NCI-H1105 treated with DMSO at 0.1 percent for 48 hours (cell line): Measurements from ENCODE around the gene LMBRD1.
A peak's percentile ranks its signal among the peaks of the same experiment; 100 is the strongest.
"Not testable (repeated sequence)": the region's sequence is repeated elsewhere in the genome, so short reads cannot be mapped to it uniquely, and the experiment has no call there.

ENCODE experiments used
- DNase-seq: peaks from one replicate; lab custom pipeline; 2025; lab: John Stamatoyannopoulos, UW

LMBRD1 gene

DNA sequence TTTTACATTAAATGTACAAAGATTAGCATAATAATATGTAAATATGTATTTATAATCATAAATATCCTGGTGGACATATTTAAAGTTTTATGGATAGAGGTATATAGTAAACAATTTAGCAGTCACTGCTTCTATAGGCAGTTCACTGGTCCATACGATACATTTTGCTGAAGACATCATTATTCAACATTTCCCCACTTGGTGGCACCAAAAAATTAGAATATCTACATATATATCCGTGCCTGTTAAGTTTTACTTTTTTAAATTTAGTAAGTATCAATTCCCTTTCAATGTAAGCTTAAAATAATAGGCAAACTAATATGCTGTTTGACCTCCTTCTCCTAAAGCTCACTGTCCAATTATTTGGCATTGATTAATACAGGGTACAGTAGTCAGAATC lies 64.2 kb downstream of the LMBRD1 start:
- DNase-seq = peak; percentile 8

GRCh38 chr6:69732045-69732444 lies 64.8 kb downstream of the LMBRD1 start:
- DNase-seq = no peak

GRCh38 chr6:69729870-69730449 lies 66.8 kb downstream of the LMBRD1 start:
- DNase-seq = peak; percentile 64

DNA sequence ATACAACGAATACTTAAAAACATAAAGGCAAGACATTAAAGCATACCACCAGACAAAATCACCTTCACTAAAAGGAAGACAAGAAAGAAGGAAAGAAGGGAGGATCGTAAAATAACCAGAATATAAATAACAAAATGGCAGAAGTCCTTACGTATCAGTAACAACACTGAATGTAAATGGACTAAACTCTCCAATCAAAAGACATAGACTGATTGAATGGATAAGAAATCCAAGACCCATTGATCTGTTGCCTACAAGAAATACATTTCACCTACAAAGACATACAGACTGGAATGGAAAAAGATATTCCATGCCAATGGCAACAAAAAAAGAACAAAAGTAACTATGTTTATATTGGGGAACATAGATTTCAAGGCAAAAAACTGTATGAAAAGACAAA lies 74.1 kb downstream of the LMBRD1 start:
- no peak for DNase-seq

DNA sequence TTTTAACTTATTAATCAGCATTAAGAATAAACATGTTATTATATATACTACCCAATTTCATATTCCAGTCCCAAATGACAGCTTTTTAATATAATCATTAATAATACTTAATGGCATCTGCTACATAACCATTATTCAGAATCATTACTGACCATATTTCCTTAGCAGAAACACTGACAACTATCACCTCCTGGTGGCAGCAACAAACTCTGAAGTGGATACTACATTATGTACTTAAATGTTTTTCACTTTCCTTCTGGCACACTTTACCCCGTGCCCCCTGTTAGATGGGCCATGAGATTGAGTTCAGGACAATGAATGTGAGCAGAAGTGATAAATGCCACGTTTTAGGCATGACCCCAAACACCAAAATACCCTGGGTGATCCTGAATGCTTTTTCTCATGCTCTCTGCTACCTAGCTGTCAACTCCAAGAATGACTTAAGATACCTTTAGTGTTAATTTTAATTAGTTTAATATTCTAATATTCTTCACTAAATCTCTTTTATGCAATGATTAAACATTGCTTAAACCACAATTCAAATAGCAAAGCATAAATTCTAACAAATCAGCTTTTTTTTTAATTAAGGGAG lies 77.1 kb downstream of the LMBRD1 start:
- DNase-seq = peak; percentile 54

GRCh38 chr6:69706724-69707123 lies 90.1 kb downstream of the LMBRD1 start:
- DNase-seq = no peak

- DNase-seq = no peak
These were observed 90.9 kb downstream of the LMBRD1 start for GRCh38 chr6:69705954-69706353.

DNA sequence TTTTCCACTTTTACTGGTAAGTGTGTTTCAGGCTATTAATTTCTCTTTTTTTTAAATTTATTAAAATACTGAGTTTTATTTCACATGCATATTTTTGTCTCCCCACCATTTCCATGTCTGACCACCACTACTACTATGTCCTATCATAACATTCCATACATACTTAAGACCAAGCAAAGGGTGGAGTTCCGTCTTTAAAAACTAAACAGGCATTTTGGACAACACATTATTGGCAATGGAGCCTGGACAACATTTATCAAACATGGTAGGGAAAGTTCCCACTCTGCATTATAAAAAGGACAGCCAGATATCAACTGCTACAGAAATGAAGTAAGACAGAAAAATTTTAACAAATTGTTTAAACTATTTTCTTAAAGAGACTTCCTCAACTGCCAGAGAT lies 91.9 kb downstream of the LMBRD1 start:
- DNase-seq = no peak

DNA sequence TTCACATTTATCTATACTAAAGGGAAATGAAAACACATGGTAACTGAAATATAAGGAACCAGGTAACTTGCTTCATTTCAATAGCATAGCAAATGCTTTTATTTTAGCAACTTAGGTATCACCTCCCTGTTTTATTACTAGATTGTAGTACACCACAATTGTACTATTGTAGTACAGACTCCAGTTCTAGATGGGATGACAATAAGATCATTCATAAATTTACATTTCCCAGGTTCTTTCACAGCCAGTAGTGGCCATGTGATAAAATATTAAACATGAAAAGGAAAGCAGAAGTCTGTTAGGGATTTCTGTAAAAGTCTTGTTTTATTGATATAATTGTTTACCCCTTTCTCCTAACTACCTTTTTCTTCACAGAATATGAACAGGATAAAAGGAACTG lies 97.2 kb downstream of the LMBRD1 start:
- no peak for DNase-seq

DNA sequence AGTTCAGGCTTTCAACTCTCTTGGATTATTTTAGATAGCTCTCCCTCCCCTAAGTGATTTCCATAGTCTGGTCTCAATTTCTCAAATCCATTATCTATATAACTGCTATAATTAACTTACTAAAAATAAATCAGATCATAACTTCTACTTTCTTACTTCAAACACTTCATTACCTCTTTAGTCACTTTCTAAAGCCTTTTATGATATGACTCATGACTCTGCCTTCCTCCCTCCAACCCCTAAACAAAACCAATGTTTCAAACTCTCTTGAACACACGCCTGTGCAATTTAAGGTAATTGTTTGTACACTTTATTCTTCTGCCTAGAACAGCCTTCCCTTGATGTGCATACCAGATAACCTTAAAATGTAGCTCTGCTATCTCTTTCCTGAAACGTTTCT lies 100.5 kb downstream of the LMBRD1 start:
- DNase-seq = no peak

- no peak for DNase-seq
These were observed 103.0 kb downstream of the LMBRD1 start for GRCh38 chr6:69693762-69694161.

DNA sequence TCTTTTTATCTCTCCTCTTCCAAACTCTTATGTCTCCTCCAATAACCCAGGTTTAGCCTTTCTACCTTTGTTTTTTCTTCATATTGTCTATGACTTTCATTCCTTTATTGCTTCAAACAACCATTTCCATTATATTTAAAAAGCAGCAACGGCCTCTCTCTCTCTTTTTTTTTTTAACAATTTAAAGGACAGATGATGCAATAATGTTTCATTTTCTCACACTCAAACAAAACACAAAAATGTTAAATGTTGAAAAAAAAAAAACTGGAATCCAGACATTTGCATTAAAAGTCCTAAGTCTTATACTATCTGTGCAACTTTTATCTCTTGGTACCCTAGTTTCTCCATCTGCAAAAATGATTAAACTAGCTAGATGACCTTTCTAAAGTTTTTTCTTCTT lies 105.8 kb downstream of the LMBRD1 start:
- no peak for DNase-seq

DNA sequence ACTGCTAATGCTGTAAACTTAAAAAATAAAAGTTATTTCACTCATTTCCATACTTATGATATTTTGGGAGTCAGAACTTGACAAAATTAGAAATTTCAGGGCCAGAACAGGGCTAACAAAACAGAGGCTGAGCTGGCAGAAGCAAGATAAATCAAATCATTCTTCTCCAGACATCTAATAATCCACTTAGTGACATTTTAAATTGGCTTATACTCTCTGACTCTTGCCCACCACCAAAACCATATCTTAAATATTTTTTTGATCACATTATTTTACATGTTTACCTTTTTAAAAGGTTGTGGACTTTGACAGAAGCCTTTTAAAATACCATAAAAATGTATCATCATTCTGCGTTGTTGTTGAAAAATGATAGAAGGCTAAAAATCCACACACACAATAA lies 116.5 kb downstream of the LMBRD1 start:
- no peak for DNase-seq

- no peak for DNase-seq
These were observed 123.5 kb downstream of the LMBRD1 start for GRCh38 chr6:69673298-69673697.

DNA sequence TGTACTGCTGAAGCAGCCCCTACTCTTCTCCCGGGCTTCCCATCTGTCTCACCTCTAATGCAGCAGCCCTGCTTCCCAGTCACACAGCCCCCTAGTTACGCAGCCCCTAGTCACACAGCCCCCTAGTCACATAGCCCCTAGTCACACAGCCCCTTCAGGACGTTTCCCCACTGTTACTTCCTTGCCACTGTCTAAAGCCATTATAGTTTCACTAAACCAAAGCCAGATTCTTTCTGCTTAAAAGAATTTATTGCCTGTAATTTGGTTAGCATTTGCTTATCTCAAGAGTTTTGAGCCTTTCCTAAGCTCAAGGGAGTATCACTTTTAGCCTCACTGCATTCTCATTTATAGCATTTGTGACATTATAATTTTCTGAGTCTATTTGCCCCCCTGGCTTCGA lies 127.9 kb downstream of the LMBRD1 start:
- no peak for DNase-seq

DNA sequence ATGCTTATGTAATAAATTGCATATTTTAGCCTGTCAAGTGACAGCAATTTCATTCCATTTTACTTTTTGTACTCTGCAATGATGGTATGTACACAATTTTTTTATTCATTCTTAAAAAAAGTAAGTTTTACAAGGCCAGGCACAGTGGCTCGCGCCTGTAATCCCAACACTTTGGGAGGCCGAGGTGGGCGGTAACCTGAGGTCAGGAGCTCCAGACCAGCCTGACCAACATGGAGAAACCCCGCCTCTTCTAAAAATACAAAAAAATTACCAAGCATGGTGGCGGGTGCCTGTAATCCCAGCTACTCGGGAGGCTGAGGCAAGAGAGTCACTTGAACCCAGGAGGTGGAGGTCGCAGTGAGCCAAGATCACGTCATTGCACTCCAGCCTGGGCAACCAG lies 130.0 kb downstream of the LMBRD1 start:
- not testable (repeated sequence) for DNase-seq

DNA sequence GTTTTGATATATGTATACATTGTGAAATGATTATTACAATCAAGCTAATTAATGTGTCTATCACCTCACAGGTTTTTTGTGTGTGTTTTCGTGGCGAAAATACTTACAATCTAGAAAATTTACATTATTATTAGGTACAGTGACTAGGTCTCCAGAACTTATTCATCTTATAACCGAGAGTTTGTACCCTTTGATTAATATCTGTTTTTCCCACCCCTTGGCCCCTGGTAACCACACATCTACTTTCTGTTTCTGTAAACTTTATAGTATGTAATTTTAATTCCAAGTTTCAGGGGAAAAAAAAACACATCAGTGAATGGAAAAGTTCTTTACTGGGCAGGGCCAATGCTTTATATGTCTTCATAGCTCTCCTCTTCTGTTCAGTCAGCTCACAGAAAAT lies 131.4 kb downstream of the LMBRD1 start:
- no peak for DNase-seq

DNA sequence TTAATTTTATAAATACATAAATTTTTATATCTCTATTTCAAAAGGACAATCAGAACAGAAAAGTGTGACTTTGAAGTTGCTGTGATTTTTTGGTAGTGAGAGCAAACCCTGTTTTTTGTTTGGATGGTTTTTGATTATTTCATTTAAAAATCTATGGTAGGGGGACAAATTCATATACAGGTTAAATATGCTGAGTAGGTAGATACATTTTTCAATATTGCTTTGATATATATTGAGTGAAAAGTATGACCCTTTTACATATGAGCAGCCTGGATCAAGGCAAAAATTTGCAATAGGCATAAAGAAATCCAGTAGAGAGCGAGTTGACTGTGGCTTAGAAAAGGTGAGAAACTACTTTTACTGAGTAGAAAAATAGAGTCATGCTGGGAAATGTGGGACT lies 132.3 kb downstream of the LMBRD1 start:
- DNase-seq = no peak

DNA sequence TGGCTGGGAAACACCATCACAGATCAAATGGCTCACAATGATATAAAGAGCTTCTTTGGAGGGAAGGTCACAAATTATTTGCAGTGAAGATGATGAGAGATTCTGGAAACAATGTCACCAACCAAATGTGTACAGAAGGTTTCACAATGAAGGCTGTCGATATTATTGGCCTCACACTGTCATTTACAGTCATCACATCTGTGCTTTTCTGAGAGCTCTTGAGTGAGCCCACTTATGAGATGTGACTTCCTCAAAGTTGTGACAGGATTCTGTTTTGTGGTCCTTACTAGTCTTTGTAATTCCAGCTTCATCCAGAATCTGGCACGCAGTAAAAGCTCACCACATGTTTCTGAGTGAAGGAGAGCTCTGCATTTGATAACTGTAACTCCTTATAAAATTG lies 133.6 kb downstream of the LMBRD1 start:
- DNase-seq = no peak

- DNase-seq = no peak
These were observed 146.1 kb downstream of the LMBRD1 start for GRCh38 chr6:69650703-69651102.

DNA sequence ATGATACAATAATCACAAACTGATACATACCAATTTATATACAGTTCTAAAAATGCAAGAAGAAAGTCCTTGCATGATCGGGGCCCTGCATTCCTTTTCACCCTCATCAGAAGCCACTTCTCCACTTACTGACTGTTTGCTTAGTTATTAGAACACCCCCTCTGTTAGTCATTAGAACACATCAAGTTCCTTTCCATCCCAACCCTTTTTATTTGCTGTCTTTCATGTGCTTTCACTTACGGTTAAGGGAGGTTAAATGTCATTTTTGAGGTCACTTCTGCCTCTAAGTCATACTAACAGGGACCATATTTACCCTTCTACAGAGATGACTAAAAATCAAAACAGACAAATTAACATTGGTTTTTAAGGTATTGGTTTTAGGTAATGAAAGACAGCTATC lies 149.1 kb downstream of the LMBRD1 start:
- DNase-seq = no peak

- DNase-seq = no peak
These were observed 153.1 kb downstream of the LMBRD1 start for GRCh38 chr6:69643688-69644087.

- no peak for DNase-seq
These were observed 163.9 kb downstream of the LMBRD1 start for GRCh38 chr6:69632932-69633331.

GRCh38 chr6:69631552-69632346 lies 165.1 kb downstream of the LMBRD1 start:
- no peak for DNase-seq
